H1 (cell line): ENCODE results near the gene CAMK2G. TPM values are rescaled to one million over a fixed set of nuclear protein-coding genes. Genes with fewer than 3 reads are reported as not detected.

ENCODE experiments used
- CTCF ChIA-PET: fragments of 300-600 bp; sonication (Branson Sonifier 250); formaldehyde crosslinking; loops from one replicate; lab custom pipeline; 2021; ENCODE audit not compliant: partially characterized antibody; lab: Charles Lee
- POLR2A ChIA-PET: fragments of 300-600 bp; sonication (Branson Sonifier 250); formaldehyde crosslinking; loops from one replicate; lab custom pipeline; 2021; ENCODE audit warnings: inconsistent platforms; ENCODE audit not compliant: partially characterized antibody; lab: Charles Lee
- DNase-seq, 2 experiments: peaks; one replicate each; pipeline versions ENCODE4 v3.0.0 to v3.0.0-alpha.2; 2010 to 2022; ENCODE audit warnings: low spot score in 2 of 2, low read depth in 1 of 2, mixed read lengths in 1 of 2
- FAIRE-seq: peaks from 2 replicates; lab custom pipeline; 2011; peaks lifted over from hg19 to GRCh38; lab: Jason Lieb, UNC
- H2AFZ ChIP-seq: 2 replicates; pipeline ENCODE4 v1.8.1; 2012; ENCODE audit warnings: low read length, inconsistent platforms
- H2AK5ac ChIP-seq: 2 replicates; pipeline ENCODE4 v1.6.1; 2013; ENCODE audit warnings: low read depth, low read length
- H2BK120ac ChIP-seq: replicated peaks from 2 replicates; pipeline ENCODE3; 2013; ENCODE audit warnings: low read depth, low read length, inconsistent platforms
- H2BK12ac ChIP-seq: 2 replicates; pipeline ENCODE4 v1.6.1; 2013; ENCODE audit warnings: low read depth, low read length
- H2BK15ac ChIP-seq: 2 replicates; pipeline ENCODE4 v1.6.1; 2013; ENCODE audit warnings: low read length
- H2BK20ac ChIP-seq: 2 replicates; pipeline ENCODE4 v1.6.1; 2013; ENCODE audit warnings: low read length
- H2BK5ac ChIP-seq: 2 replicates; pipeline ENCODE4 v1.6.1; 2013; ENCODE audit warnings: low read depth, low read length
- H3K14ac ChIP-seq: 2 replicates; pipeline ENCODE4 v1.6.1; 2013; ENCODE audit warnings: inconsistent platforms; ENCODE audit not compliant: insufficient read length
- H3K18ac ChIP-seq: 2 replicates; pipeline ENCODE4 v1.6.1; 2013; ENCODE audit warnings: low read length; ENCODE audit errors: extremely low read depth
- H3K23ac ChIP-seq: 2 replicates; pipeline ENCODE4 v1.6.1; 2013; ENCODE audit warnings: inconsistent platforms; ENCODE audit not compliant: insufficient read length
- H3K23me2 ChIP-seq: 2 replicates; pipeline ENCODE4 v1.6.1; 2013; ENCODE audit warnings: low read depth, low read length
- H3K27ac ChIP-seq: 2 replicates; pipeline ENCODE4 v1.6.1; 2011; ENCODE audit warnings: low read depth, low read length, inconsistent platforms
- H3K27me3 ChIP-seq, 4 experiments: replicated peaks in 1 of 4; 1 replicate in 1 of 4; 2 replicates in 3 of 4; pipeline versions ENCODE4 v1.6.1 to v1.8.1; 2011 to 2013; ENCODE audit warnings: low read length in 3 of 4, mild to moderate bottlenecking in 3 of 4, inconsistent platforms in 2 of 4, mixed read lengths in 2 of 4, moderate library complexity in 1 of 4; ENCODE audit not compliant: control insufficient read depth in 3 of 4, insufficient read depth in 3 of 4; ENCODE audit errors: extremely low read depth in 1 of 4
- H3K36me3 ChIP-seq, 4 experiments: 2 replicates each; pipeline versions ENCODE4 v1.6.1 to v1.8.1; 2011 to 2013; ENCODE audit warnings: mild to moderate bottlenecking in 4 of 4, low read length in 3 of 4, moderate library complexity in 2 of 4, control low read depth in 1 of 4, inconsistent platforms in 1 of 4; ENCODE audit not compliant: insufficient read depth in 4 of 4, control insufficient read depth in 2 of 4
- H3K4ac ChIP-seq: replicated peaks from 2 replicates; pipeline ENCODE3; 2013; ENCODE audit warnings: low read length, low read depth, mixed read lengths, inconsistent platforms; ENCODE audit not compliant: insufficient read length
- H3K4me1 ChIP-seq, 4 experiments: replicated peaks in 1 of 4; 1 replicate in 1 of 4; 2 replicates in 3 of 4; pipeline versions ENCODE4 v1.6.1 to v1.8.1; 2011 to 2013; ENCODE audit warnings: low read length in 3 of 4, inconsistent platforms in 2 of 4, mixed read lengths in 1 of 4; ENCODE audit not compliant: insufficient read depth in 4 of 4, control insufficient read depth in 3 of 4
- H3K4me2 ChIP-seq, 2 experiments: 2 replicates each; pipeline versions ENCODE4 v1.6.1 to v1.8.1; 2011 to 2013; ENCODE audit warnings: low read depth in 2 of 2, low read length in 2 of 2, control low read depth in 1 of 2, inconsistent platforms in 1 of 2, mild to moderate bottlenecking in 1 of 2; ENCODE audit not compliant: insufficient read depth in 1 of 2
- H3K4me3 ChIP-seq, 4 experiments: fragments of 200-600, 300-600 bp in 1 of 4; sonication (generic), shearing (Covaris generic), sonication (Bioruptor Twin) in 1 of 4; 2 replicates each; pipeline versions ENCODE4 v1.5.1 to v1.8.1; 2011 to 2016; ENCODE audit warnings: low read length in 4 of 4, low read depth in 3 of 4, control low read depth in 2 of 4, inconsistent platforms in 2 of 4, mild to moderate bottlenecking in 2 of 4, mixed read lengths in 1 of 4, moderate library complexity in 1 of 4; ENCODE audit not compliant: insufficient read depth in 2 of 4; ENCODE audit errors: extremely low read depth in 1 of 4
- H3K56ac ChIP-seq: replicated peaks from 2 replicates; pipeline ENCODE3; 2013; ENCODE audit warnings: low read depth, mild to moderate bottlenecking, mixed read lengths, low read length, inconsistent platforms; ENCODE audit not compliant: insufficient read length
- H3K79me1 ChIP-seq: 2 replicates; pipeline ENCODE4 v1.6.1; 2013; ENCODE audit warnings: low read depth, low read length, control low read depth
- H3K79me2 ChIP-seq, 2 experiments: 2 replicates each; pipeline versions ENCODE4 v1.6.1 to v1.8.1; 2012 to 2013; ENCODE audit warnings: low read length in 2 of 2, mild to moderate bottlenecking in 2 of 2, inconsistent platforms in 1 of 2; ENCODE audit not compliant: insufficient read depth in 2 of 2, control insufficient read depth in 1 of 2
- H3K9ac ChIP-seq, 4 experiments: replicated peaks in 1 of 4; 1 replicate in 1 of 4; 2 replicates in 3 of 4; pipeline versions ENCODE4 v1.6.1 to v1.8.1; 2011 to 2013; ENCODE audit warnings: low read depth in 3 of 4, low read length in 3 of 4, control low read depth in 2 of 4, mild to moderate bottlenecking in 2 of 4, moderate library complexity in 2 of 4, inconsistent platforms in 1 of 4; ENCODE audit errors: extremely low read depth in 1 of 4
- H3K9me3 ChIP-seq, 2 experiments: 2 replicates each; pipeline versions ENCODE4 v1.6.1 to v1.8.1; 2012 to 2013; ENCODE audit warnings: mild to moderate bottlenecking in 2 of 2, moderate library complexity in 2 of 2, control low read depth in 1 of 2, inconsistent platforms in 1 of 2, low read depth in 1 of 2, low read length in 1 of 2, mixed read lengths in 1 of 2; ENCODE audit not compliant: insufficient read depth in 2 of 2
- H4K20me1 ChIP-seq, 2 experiments: replicated peaks in 1 of 2; 2 replicates each; pipeline versions ENCODE3 to v1.8.1; 2011 to 2013; ENCODE audit warnings: inconsistent platforms in 2 of 2, low read length in 2 of 2, mild to moderate bottlenecking in 1 of 2; ENCODE audit not compliant: insufficient read depth in 2 of 2, control insufficient read depth in 1 of 2
- H4K5ac ChIP-seq: 2 replicates; pipeline ENCODE4 v1.6.1; 2013; ENCODE audit warnings: low read length, low read depth, mixed read lengths, inconsistent platforms; ENCODE audit not compliant: insufficient read length
- H4K8ac ChIP-seq: 2 replicates; pipeline ENCODE4 v1.8.0; 2013; ENCODE audit warnings: mild to moderate bottlenecking, moderate library complexity, low read length, inconsistent platforms; ENCODE audit not compliant: insufficient read depth; ENCODE audit errors: extremely low read depth
- H4K91ac ChIP-seq: replicated peaks from 2 replicates; pipeline ENCODE3; 2013; ENCODE audit warnings: low read length, mixed read lengths, inconsistent platforms; ENCODE audit not compliant: insufficient read length
- ATF2 ChIP-seq: IDR thresholded peaks from 2 replicates; pipeline ENCODE4 v1.6.1; 2012; ENCODE audit warnings: low read length, inconsistent platforms
- CTCF ChIP-seq, 3 experiments: IDR thresholded peaks; 1 replicate in 2 of 3; 2 replicates in 1 of 3; pipeline versions ENCODE4 v1.5.1 to v1.6.1; 2011; ENCODE audit warnings: low read length in 3 of 3, mild to moderate bottlenecking in 3 of 3, inconsistent platforms in 2 of 3, low read depth in 1 of 3, moderate library complexity in 1 of 3; ENCODE audit not compliant: insufficient read depth in 1 of 3; ENCODE audit errors: control extremely low read depth in 1 of 3
- MAX ChIP-seq: IDR thresholded peaks from 2 replicates; pipeline ENCODE4 v1.6.1; 2012; ENCODE audit warnings: inconsistent platforms
- POU5F1 ChIP-seq: IDR thresholded peaks from 2 replicates; pipeline ENCODE4 v1.6.1; 2011; ENCODE audit warnings: low read depth, mild to moderate bottlenecking, low read length, moderate library complexity
- RFX5 ChIP-seq: IDR thresholded peaks from 2 replicates; pipeline ENCODE4 v1.6.1; 2011; ENCODE audit warnings: low read depth, low read length, improper control_type of control experiment, borderline replicate concordance
- SIN3A ChIP-seq, 2 experiments: IDR thresholded peaks in 1 of 2; conservative IDR thresholded peaks in 1 of 2; 2 replicates each; pipeline ENCODE4 v1.6.1; 2011 to 2012; ENCODE audit warnings: low read length in 2 of 2, improper control_type of control experiment in 1 of 2, low read depth in 1 of 2, mild to moderate bottlenecking in 1 of 2
- WGBS, 2 experiments: shearing (Covaris generic) in 1 of 2; methylation state at CpG; one replicate each; pipeline versions ENCODE4 v1.1.6 to v1.1.7; 2013 to 2015; ENCODE audit warnings: low lambda C conversion rate in 2 of 2, mixed read lengths in 2 of 2, inconsistent platforms in 1 of 2, low coverage in 1 of 2, missing lambda C conversion rate in 1 of 2; ENCODE audit not compliant: insufficient replicate concordance in 2 of 2, insufficient coverage in 1 of 2, insufficient read length in 1 of 2; ENCODE audit errors: extremely low coverage in 1 of 2, missing lambda C conversion rate in 1 of 2; 5-methylcytosine and 5-hydroxymethylcytosine counted together
- polyA plus RNA-seq, 7 experiments: library from polyadenylated mRNA; depleted of rRNA in 3 of 7; stranded (reverse) in 5 of 7; unstranded in 2 of 7; fragments of >200 nt in 5 of 7; fragments of 200-250 nt in 2 of 7; gene quantifications; 1 replicate in 5 of 7; 2 replicates in 1 of 7; 4 replicates in 1 of 7; pipeline versions ENCODE4 v1.2.1 to v1.2.3, GENCODE V29; 2011 to 2013; ENCODE audit warnings: missing spikeins in 2 of 7, mixed read lengths in 2 of 7
- total RNA-seq: library from RNA; stranded (reverse); fragmentation: NEBNext Ultra II Directional; extraction: Animal tissue kit (Norgen Biotek cat#: 25700); gene quantifications from 2 replicates; pipeline ENCODE4 v1.2.1, GENCODE V29; 2021

The CAMK2G gene
- total and polyA plus RNA-seq, 2 of the 8 experiments (the other 6 are each of a cell fraction or from before 2014, with no cell fraction given) = 28.9 to 31.7 TPM

GRCh38 chr10:73791871-73792400, 82.4 kb downstream of the CAMK2G start:
- Histone ChIP-seq H2BK120ac (no peak overlapping the region), H2BK12ac (no peak overlapping the region), H3K27ac (no peak overlapping the region), H3K4me2 (no peak overlapping the region), H3K23ac (no peak overlapping the region), H3K14ac (no peak overlapping the region), H3K36me3 (peaks cover 8 to 31% (median 20%) of the 10 kb centered on the region in 4 experiments; a peak in 7 of 8 replicates), H3K23me2 (0 out of 2 replicates have a peak, but pooled peaks cover 6% of the 10 kb centered on the region), H3K9me3 (no peaks in the 10 kb centered on the region), H3K56ac (no peak overlapping the region), H2AFZ (no peak overlapping the region), H2BK15ac (no peak overlapping the region), H3K79me1 (no peaks in the 10 kb centered on the region), H3K9ac (no peak overlapping the region), H2AK5ac (no peak overlapping the region), H4K91ac (no peak overlapping the region), H3K79me2 (peaks cover 0 to 4% of the 10 kb centered on the region in 2 experiments; a peak in 1 of 4 replicates), H4K20me1 (peaks cover 0 to 7% of the 10 kb centered on the region in 2 experiments), H3K4ac (no peak overlapping the region), H3K4me3 (no peak overlapping the region), H2BK20ac (no peak overlapping the region), H4K8ac (no peak overlapping the region), H3K4me1 (no peaks in the 10 kb centered on the region), H4K5ac (no peak overlapping the region), H2BK5ac (no peak overlapping the region)
- DNase-seq = no peak
- 92% methylated on average over 26 of the region's 26 CpGs; no CpG with 5 or more reads in 1 of the 2 experiments for WGBS, 2 experiments
- FAIRE-seq = no peak
- TF ChIP-seq RFX5 (no peak), ATF2 (no peak), CTCF (IDR thresholded peaks at IDR 0.05; ENCODE audit: control extremely low read depth in 1 of 3, insufficient read depth in 1 of 3, low read depth in 1 of 3, low read length in 3 of 3) (no peak), POU5F1 (no peak), SIN3A (conservative IDR thresholded peaks at IDR 0.05 in 1 of 2, IDR thresholded peaks at IDR 0.05 in 1 of 2; ENCODE audit: low read depth in 1 of 2, low read length in 2 of 2) (no peak), MAX (no peak)
- TF ChIP-seq, all 59 proteins: peak for 0
- Histone ChIP-seq H3K18ac (no peak overlapping the region), H3K27me3 (no peaks in the 10 kb centered on the region)
- CTCF ChIA-PET = interaction anchor here (1.8 kb wide), 1 partner anchor 16 kb away, joined by 4 read pairs; no protein-coding TSS in a partner anchor
- POLR2A ChIA-PET = interaction anchor here (0.6 to 12.1 kb wide), 5 partner anchors 9 to 50 kb away, joined by 3 to 137 read pairs (median 3); partner anchors contain the start of gene NDST2
